NCI-H345 (cell line): ENCODE results near the gene TM7SF2.
"Not testable (repeated sequence)": the region's sequence is repeated elsewhere in the genome, so short reads cannot be mapped to it uniquely, and the experiment has no call there.

Experiments
- DNase-seq: peaks from one replicate; lab custom pipeline; 2025; lab: John Stamatoyannopoulos, UW

Gene TM7SF2

DNA sequence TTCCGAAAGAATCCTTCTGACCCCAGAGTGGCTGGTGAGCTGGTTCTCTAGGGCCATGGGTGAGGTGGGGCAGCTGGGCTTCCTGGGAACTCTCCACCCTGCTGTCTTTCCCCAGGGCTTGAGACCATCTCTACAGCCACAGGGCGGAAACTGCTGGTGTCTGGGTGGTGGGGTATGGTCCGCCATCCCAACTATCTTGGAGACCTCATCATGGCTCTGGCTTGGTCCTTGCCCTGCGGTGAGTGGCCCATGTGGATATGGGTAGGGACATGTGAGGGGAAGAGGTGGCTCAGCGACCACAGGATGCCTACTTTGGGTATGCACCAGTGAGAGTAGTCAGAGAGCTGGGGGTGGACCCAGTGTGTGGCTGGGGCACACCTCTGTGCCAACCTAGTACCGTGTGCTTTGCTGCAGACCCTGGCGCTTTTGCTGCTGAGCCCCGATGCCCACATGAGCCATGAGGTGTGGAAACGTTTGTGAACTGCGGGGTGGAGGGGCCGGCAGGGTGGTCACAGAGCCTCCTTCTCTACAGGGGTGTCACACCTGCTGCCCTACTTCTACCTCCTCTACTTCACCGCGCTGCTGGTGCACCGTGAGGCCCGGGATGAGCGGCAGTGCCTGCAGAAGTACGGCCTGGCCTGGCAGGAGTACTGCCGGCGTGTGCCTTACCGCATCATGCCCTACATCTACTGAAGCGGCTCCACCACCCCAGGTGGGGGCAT lies 3.9 kb downstream of the TM7SF2 start:
- DNase-seq = no peak

GRCh38 chr11:65116370-65117205 lies 4.9 kb downstream of the TM7SF2 start:
- DNase-seq = peak; percentile 29

DNA sequence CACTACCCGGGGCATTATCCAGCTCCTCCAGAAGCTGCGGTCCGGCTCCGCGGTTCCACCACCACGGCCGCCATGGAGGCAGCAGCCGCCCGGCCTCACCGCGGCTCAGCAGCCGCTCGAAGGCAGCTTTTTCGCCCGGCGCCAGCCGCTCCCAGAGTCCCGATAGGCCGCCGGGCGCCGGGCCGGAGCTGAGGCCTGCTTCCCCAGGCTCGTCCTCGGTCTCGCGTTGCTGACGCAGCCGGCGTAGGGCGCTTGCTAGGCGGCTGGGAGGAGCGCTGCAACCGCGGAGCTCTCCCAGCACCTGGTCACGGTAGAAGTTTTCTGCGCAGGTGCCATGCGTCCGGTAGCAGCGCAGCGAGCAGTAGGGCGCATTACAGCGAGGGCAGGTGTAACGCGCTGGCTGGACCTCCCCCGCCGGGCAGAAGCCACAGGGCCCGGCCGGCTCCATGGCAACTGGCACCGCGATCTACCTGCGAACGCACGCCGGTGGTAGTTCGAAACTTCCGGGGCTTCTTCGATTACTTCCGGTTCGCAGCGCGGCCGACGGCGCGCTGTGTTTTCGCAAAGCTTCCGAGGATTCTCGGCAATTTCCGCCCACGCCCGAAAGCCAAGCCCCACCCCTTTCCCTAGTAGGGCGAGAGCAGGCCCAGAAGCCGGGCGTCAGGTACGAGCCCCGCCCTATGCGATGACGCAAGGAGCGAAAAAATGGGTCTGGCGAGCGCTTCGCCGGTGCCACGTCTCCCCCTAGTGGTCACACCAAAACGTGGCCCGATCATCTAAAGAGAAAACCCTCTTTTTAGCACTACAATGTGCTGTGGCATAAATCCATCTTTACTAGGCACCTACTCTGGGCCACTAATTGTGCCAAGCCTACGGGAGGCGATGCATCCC lies 5.8 kb downstream of the TM7SF2 start, which contains the start of gene ZNHIT2:
Gene ZNHIT2, minus strand, starts transcription at position 496 of the 891 bp plus-strand sequence. Its CDS starts 48 bp downstream, at position 448.
- peak; percentile 100 for DNase-seq

GRCh38 chr11:65118097-65118837 lies 6.6 kb downstream of the TM7SF2 start:
- no peak for DNase-seq

DNA sequence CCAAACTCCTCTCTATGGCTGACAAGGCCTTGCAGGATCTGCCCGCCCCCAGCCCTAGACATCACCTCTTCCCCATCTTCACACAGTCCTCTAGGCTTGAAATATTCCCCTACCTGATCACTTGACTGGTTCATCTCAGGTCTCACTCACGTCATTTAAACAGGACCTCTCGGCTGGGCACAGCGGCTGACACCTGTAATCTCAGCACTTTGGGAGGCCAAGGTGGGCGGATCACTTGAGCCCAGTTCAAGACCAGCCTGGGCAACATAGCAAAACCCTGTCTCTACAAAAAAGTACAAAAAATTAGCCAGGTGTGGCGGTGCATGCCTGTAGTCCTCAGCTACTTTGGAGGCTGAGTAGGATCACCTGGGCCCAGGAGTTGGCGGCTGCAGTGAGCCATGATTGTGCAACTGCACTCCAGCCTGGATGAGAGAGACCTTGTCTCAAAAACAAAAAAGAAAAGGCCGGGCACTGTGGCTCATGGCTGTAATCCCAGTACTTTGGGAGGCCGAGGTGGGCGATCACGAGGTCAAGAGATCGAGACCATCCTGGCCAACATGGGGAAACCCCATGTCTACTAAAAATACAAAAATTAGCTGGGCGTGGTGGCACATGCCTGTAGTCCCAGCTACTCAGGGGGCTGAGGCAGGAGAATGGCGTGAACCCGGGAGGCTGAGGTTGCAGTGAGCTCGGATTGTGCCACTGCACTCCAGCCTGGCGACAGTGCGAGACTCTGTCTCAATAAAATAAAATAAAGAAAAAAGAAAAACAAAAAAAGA lies 7.4 kb downstream of the TM7SF2 start:
- DNase-seq = not testable (repeated sequence)

GRCh38 chr11:65119670-65119995 lies 8.0 kb downstream of the TM7SF2 start:
- no peak for DNase-seq

DNA sequence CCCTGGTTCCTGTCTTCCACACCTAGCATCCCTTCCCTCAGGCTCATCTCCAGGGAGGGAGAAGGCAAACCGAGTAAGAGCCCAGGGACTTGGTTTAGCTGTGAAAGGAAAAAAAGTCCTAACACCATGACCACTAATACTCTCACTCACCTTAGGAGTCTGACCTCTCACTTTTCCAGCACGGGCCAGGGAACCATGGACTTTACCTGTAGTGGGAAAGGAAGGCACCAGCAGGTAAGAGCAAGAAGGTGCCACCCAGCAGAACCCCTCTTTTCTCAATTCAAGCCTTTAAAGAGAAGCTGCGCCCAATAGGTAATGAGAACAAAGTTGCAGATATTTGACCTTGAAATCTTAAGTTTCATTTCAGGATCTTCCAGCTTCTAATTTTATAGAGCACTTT lies 9.2 kb downstream of the TM7SF2 start:
- no peak for DNase-seq

DNA sequence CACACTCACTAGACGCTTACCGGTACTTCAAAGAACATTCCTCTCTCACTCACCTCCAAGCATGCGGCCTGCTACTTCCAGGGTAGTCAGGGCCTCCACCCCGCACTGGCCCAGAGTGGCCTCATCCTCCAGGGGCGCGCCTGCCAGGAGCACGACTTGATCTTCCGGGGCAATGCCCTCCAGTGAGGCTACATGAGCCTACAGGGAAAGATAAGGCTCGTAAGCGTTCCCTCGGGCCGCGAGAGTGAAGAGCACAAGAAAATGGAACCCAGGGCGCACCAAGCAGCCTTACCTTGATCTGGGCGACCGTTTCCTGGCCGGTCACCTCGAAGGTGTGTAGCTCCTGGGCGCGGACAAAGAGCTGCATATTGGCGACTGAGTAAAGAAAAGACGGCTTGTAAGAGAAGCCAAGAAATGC lies 9.8 kb downstream of the TM7SF2 start:
- DNase-seq = no peak

DNA sequence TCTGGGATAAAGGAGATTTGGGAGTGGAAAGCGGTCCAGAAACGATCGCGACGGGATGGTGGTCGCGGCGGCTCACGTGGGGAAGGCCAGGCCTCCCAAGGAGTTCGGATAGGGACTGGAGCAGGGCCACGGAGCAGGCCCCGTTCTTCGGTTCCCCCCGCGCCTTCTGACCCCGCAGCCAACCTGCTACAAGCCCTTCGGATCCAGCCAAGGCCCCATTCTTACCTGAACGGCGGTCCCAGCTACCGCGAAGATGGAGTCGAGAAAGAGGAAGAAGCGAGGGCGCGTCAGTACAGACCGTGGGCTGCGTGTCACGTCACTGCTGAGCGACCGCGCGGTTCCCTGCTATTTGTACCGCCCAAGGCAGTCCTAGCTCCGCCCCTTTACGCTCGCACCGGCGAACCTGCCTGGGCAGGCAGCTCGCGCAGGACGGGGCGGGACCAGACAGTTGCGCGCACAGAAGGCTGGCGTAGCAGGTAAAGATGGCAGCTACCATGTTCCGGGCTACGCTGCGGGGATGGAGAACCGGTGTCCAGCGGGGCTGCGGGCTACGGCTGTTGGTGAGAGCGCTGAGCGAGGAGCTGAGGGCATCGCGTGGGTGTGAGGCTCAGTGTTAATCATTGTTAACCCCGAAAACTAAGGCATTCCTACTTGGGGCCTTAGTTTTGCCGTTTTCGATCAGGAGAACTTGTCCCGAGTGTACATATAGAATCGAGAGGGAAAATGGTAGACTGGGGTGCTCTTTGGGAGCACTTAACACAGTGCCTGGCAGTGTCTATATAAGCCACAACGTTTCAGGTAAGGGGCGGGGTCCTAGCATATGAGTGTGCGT lies 10.4 kb downstream of the TM7SF2 start, which contains the start of the genes FAU and MRPL49:
Gene FAU, minus strand, starts transcription at position 270 of the 832 bp plus-strand sequence. CDS start 321 bp downstream, outside the sequence.
Gene MRPL49, plus strand, starts transcription at position 457 of the 832 bp plus-strand sequence. Its CDS starts 26 bp downstream, at position 483.
- peak; percentile 99 for DNase-seq

DNA sequence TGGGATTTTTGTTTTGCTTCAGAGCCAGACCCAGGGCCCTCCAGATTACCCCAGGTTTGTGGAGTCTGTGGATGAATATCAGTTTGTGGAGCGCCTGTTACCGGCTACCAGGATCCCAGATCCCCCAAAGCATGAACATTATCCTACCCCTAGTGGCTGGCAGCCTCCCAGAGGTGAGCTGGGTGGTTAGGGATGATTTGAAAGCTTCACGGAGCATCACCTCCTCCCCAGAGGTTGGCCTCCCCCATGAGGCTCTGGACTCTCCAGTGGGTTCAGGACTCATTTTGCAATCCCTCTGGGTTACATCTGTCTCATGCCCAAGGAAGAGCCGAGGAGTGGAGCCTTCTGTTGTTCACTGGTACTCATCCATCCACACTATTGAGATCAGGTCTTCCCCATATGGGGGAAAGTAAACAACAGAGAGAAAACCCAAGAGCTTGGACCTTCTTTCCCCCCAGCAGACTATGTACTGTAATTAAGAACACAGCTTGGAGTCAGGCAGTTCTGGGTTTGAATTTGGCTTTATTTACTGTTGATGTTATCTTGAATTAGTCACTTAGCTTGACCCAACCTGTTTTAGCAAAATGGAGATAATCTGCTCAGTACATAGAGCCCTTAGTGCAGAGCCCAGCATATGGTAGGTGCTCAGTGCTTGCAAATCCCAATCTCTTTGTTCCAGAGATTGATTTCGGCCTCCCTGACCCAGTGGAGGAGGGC lies 13.0 kb downstream of the TM7SF2 start:
- no peak for DNase-seq

GRCh38 chr11:65125197-65126056 lies 13.8 kb downstream of the TM7SF2 start:
- no peak for DNase-seq

GRCh38 chr11:65126624-65127274 lies 15.1 kb downstream of the TM7SF2 start:
- DNase-seq = no peak

- no peak for DNase-seq
Observed at GRCh38 chr11:65127473-65128181, 16.0 kb downstream of the TM7SF2 start.

- DNase-seq = no peak
Observed at GRCh38 chr11:65128182-65129145, 16.8 kb downstream of the TM7SF2 start.

- no peak for DNase-seq
Observed at GRCh38 chr11:65129649-65130441, 18.2 kb downstream of the TM7SF2 start.
